LNCAP (cell line): ENCODE data around the gene JAKMIP1.

Source experiments
- TF ChIP-seq, protein P1 (sequence below): fragments of 450-650 bp; IDR thresholded peaks from 2 replicates; pipeline ENCODE4 v1.5.1; 2017; ENCODE audit warnings: mild to moderate bottlenecking

JAKMIP1 gene

GRCh38 chr4:6095023-6095752 lies 105.2 kb downstream of the JAKMIP1 start:
- TF ChIP-seq, protein P1, sequence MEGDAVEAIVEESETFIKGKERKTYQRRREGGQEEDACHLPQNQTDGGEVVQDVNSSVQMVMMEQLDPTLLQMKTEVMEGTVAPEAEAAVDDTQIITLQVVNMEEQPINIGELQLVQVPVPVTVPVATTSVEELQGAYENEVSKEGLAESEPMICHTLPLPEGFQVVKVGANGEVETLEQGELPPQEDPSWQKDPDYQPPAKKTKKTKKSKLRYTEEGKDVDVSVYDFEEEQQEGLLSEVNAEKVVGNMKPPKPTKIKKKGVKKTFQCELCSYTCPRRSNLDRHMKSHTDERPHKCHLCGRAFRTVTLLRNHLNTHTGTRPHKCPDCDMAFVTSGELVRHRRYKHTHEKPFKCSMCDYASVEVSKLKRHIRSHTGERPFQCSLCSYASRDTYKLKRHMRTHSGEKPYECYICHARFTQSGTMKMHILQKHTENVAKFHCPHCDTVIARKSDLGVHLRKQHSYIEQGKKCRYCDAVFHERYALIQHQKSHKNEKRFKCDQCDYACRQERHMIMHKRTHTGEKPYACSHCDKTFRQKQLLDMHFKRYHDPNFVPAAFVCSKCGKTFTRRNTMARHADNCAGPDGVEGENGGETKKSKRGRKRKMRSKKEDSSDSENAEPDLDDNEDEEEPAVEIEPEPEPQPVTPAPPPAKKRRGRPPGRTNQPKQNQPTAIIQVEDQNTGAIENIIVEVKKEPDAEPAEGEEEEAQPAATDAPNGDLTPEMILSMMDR = no peak

DNA sequence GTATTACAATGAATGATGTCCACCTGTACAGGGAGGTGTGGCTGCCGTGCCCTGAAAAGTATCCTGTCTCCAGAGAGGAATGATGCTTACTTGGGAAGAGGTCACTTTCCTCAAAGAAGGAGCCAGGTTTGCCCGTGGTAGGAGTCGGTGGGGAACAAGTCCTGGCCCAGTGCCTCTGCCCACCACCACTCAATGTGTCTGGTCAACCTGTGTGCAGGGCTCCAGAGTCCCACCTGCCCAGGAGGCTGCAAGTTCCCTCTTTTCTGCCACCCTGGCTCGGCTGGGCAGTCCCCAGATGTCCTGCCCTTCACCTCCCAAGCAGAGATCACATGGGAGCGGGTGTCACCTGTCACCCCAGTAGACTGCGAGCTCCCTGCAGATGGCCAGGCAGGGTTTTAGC lies 106.7 kb downstream of the JAKMIP1 start:
- TF ChIP-seq, protein P1 = no peak

- TF ChIP-seq, protein P1 = no peak
These were observed 107.4 kb downstream of the JAKMIP1 start for GRCh38 chr4:6092971-6093370.

DNA sequence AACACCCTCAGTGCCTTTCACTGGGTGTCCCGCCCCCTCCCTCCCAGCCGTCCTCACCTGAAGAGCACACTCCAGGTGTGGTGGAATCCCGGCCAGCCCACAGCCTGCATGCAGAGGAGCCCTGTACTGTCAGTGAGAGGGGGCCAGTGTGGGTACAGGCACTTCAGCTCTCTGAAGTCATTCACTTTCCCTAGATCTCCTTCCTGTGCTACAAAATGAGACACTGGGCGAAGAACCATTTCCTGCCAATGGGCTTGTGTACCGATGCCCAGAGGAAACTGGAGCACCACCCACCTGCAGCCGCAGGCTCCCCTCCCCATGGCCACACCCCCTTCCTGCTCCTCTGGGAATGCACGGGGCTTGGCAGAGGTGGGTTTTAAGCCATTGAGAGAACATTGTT lies 108.2 kb downstream of the JAKMIP1 start:
- TF ChIP-seq, protein P1 = no peak

DNA sequence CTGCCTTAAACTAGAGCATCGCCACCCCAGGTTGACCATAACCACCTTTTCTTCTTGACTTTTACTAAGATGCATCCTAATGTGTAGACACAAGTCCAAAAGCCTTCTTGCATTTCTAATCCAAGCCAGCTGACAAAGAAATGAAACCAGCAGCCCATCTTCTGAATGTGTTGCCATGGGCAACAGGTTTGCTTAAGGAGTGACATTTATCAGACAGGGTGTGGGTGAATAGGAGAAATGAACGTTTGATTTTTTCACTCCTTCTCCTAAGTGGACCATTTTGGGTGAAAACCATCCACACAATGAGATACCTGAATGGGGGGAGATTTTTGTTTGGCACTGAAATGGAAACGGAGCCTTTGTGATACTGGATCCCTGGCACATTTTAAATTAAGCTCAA lies 109.4 kb downstream of the JAKMIP1 start:
- TF ChIP-seq, protein P1 = no peak

- TF ChIP-seq, protein P1 = no peak
These were observed 111.4 kb downstream of the JAKMIP1 start for GRCh38 chr4:6088950-6089349.

GRCh38 chr4:6087669-6088341 lies 112.5 kb downstream of the JAKMIP1 start:
- TF ChIP-seq, protein P1 = peak; percentile 77
